ENCODE measurements around the gene BMP10. TPM values are rescaled to one million over a fixed set of nuclear protein-coding genes. Genes with fewer than 3 reads are reported as not detected.

BMP10 gene
- total RNA-seq, 1 donor from 2014 or later, result not detected

DNA sequence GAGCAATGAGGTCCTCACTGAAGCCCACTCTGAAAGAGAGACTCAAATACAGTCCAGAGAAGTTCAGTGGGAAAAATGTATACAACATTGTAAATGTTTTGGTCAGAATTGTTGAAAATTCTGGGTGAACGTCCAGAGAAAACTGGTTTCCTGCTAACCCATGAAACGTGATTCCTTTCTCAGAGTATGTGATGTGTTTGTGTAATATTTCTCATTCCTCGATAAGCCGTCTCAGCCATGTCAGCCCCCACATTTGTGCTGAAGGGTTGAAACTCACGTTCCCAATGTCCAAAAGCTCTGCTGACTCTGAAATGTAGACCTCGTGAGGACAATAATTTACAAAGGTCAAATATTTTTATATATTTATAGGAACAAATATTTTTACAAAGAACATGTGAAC lies 51.6 kb downstream of the BMP10 start:
- no peak overlapping the region for H3K27ac Mint-ChIP-seq (ENCODE audit: unreplicated experiment)
- TF ChIP-seq, protein P1, sequence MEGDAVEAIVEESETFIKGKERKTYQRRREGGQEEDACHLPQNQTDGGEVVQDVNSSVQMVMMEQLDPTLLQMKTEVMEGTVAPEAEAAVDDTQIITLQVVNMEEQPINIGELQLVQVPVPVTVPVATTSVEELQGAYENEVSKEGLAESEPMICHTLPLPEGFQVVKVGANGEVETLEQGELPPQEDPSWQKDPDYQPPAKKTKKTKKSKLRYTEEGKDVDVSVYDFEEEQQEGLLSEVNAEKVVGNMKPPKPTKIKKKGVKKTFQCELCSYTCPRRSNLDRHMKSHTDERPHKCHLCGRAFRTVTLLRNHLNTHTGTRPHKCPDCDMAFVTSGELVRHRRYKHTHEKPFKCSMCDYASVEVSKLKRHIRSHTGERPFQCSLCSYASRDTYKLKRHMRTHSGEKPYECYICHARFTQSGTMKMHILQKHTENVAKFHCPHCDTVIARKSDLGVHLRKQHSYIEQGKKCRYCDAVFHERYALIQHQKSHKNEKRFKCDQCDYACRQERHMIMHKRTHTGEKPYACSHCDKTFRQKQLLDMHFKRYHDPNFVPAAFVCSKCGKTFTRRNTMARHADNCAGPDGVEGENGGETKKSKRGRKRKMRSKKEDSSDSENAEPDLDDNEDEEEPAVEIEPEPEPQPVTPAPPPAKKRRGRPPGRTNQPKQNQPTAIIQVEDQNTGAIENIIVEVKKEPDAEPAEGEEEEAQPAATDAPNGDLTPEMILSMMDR (conservative IDR thresholded peaks at IDR 0.05), result no peak
- no peak overlapping the region for H3K4me3 Mint-ChIP-seq
- H3K27me3 Mint-ChIP-seq (ENCODE audit: low read depth), result no peaks in the 10 kb centered on the region
- H3K9me3 Mint-ChIP-seq, result no peaks in the 10 kb centered on the region
- DNase-seq (ENCODE audit: low read depth, low spot score), result no peak
- peaks cover 5% of the 10 kb centered on the region for H3K36me3 Mint-ChIP-seq (ENCODE audit: low read depth)
- no peaks in the 10 kb centered on the region for H3K4me1 Mint-ChIP-seq

DNA sequence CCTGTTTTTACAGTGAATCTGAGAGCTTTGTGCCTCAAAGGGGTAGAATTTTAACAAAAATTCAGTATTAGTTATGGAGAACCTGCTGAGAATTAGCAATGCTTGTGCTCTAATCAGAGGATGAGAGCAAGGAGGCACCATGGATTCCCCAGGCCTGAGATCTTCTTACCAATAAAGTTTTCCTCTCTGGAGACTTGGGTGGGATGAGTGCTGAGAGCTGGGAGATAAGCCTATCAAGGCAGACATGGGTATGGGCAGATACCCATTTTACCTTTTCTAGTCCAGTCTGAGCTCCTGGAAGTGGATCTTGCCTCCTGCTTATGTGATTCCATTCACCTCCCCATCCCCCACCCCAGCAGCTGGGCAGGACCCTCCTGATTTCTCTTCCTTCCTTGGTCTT lies 53.9 kb downstream of the BMP10 start:
- Mint-ChIP-seq H3K27ac (ENCODE audit: unreplicated experiment) (no peak overlapping the region), H3K4me3 (no peak overlapping the region), H3K9me3 (no peaks in the 10 kb centered on the region), H3K4me1 (no peaks in the 10 kb centered on the region), H3K36me3 (ENCODE audit: low read depth) (no peaks in the 10 kb centered on the region), H3K27me3 (ENCODE audit: low read depth) (no peaks in the 10 kb centered on the region)
- TF ChIP-seq, protein P1 (conservative IDR thresholded peaks at IDR 0.05), result no peak
- DNase-seq (ENCODE audit: low read depth, low spot score), result no peak

Other genes with a start within 250 kb of the BMP10 start
- 0.09 and 0.16 TPM in 2 replicates for gene PROKR1, start 227.8 kb downstream of the BMP10 start, total RNA-seq
- gene ARHGAP25, start 136.6 kb downstream of the BMP10 start, total RNA-seq, result 2.5 and 3.0 TPM in 2 replicates
- not detected in 2 replicates for gene GKN2, start 81.5 kb upstream of the BMP10 start, total RNA-seq
- not detected in 2 replicates for gene GKN1, start 103.2 kb upstream of the BMP10 start, total RNA-seq
- gene ANTXR1, start 141.8 kb upstream of the BMP10 start, total RNA-seq, result 60.2 and 61.1 TPM in 2 replicates

Measured in neural crest cell (in vitro differentiated cells).